HepG2 (cell line): Measurements from ENCODE around the gene EIF4E1B. TPM values are rescaled to one million over a fixed set of nuclear protein-coding genes. Genes with fewer than 3 reads are reported as not detected.

Experiments used
- GZF1 ChIP-seq: sonication (generic); formaldehyde crosslinking; IDR thresholded peaks from 2 replicates; pipeline ENCODE4 v1.5.1; 2020; ENCODE audit warnings: mild to moderate bottlenecking, missing genetic modification reagents
- JDP2 ChIP-seq: sonication (generic); formaldehyde crosslinking; IDR thresholded peaks from 2 replicates; pipeline ENCODE4 v1.8.1; 2022; ENCODE audit warnings: missing genetic modification reagents, borderline replicate concordance
- MIER3 ChIP-seq: IDR thresholded peaks from 2 replicates; pipeline ENCODE4 v1.6.1; 2016; ENCODE audit warnings: missing compliant biosample characterization, borderline replicate concordance
- RFX1 ChIP-seq: fragments of 450-650 bp; IDR thresholded peaks from 2 replicates; pipeline ENCODE4 v1.6.1; 2017
- STAT5B ChIP-seq: sonication (generic); formaldehyde crosslinking; IDR thresholded peaks from 2 replicates; pipeline ENCODE4 v1.4.0; 2020; ENCODE audit warnings: missing genetic modification reagents
- TARDBP ChIP-seq: sonication (generic); formaldehyde crosslinking; IDR thresholded peaks from 2 replicates; pipeline ENCODE4 v1.8.0; 2022; ENCODE audit warnings: mild to moderate bottlenecking, missing genetic modification reagents
- YY1 ChIP-seq: IDR thresholded peaks from 2 replicates; pipeline ENCODE4 v1.6.1; 2011; ENCODE audit warnings: low read length, low read depth, moderate library complexity, mild to moderate bottlenecking; ENCODE audit not compliant: insufficient read depth, insufficient replicate concordance
- ZFYVE20 ChIP-seq: sonication (generic); formaldehyde crosslinking; IDR thresholded peaks from 2 replicates; pipeline ENCODE4 v1.8.0; 2023; ENCODE audit warnings: low read depth, mild to moderate bottlenecking, moderate library complexity, missing genetic modification reagents, borderline replicate concordance
- ZKSCAN5 ChIP-seq: sonication (generic); formaldehyde crosslinking; IDR thresholded peaks from 2 replicates; pipeline ENCODE4 v1.5.1; 2020; ENCODE audit warnings: mild to moderate bottlenecking, missing genetic modification reagents
- ZNF101 ChIP-seq: sonication (generic); formaldehyde crosslinking; IDR thresholded peaks from 2 replicates; pipeline ENCODE4 v1.4.0; 2020; ENCODE audit warnings: mild to moderate bottlenecking, low read depth, missing genetic modification reagents, borderline replicate concordance
- ZNF24 ChIP-seq: fragments of 450-650 bp; IDR thresholded peaks from 2 replicates; pipeline ENCODE4 v1.6.1; 2017; ENCODE audit warnings: antibody characterized with exemption, mild to moderate bottlenecking
- ZNF496 ChIP-seq: sonication (generic); formaldehyde crosslinking; IDR thresholded peaks from 2 replicates; pipeline ENCODE4 v1.8.1; 2023; ENCODE audit warnings: mild to moderate bottlenecking, moderate library complexity, missing genetic modification reagents; ENCODE audit not compliant: insufficient replicate concordance
- ZNF557 ChIP-seq: sonication (generic); formaldehyde crosslinking; IDR thresholded peaks from 2 replicates; pipeline ENCODE4 v1.4.0; 2020; ENCODE audit warnings: missing genetic modification reagents
- ZNF720 ChIP-seq: sonication (generic); formaldehyde crosslinking; IDR thresholded peaks from 2 replicates; pipeline ENCODE4 v1.4.0; 2020; ENCODE audit warnings: missing genetic modification reagents
- ZNF850 ChIP-seq: sonication (generic); formaldehyde crosslinking; conservative IDR thresholded peaks from 2 replicates; pipeline ENCODE4 v1.9.0; 2021; ENCODE audit warnings: mild to moderate bottlenecking, missing genetic modification reagents
- polyA plus RNA-seq, 8 experiments: library from polyadenylated mRNA; depleted of rRNA in 3 of 8; stranded (reverse) in 7 of 8; unstranded in 1 of 8; fragments of >200 nt; fragmentation: Illumina TruSeq in 4 of 8; extraction: Trizol in 4 of 8; gene quantifications; 2 replicates each; pipeline versions ENCODE4 v1.2.1 to v1.2.3, GENCODE V29; 2011 to 2016; ENCODE audit warnings: low read depth in 4 of 8, missing spikeins in 1 of 8, mixed read lengths in 1 of 8; ENCODE audit not compliant: insufficient read depth in 1 of 8
- total RNA-seq, 5 experiments: library from RNA; depleted of rRNA; stranded (reverse); fragments of >200 nt; fragmentation: Illumina TruSeq; extraction: Trizol; gene quantifications; 2 replicates each; pipeline ENCODE4 v1.2.3, GENCODE V29; 2016; ENCODE audit warnings: low read depth in 1 of 5
- TF ChIP-seq, protein P1 (sequence below): sonication (generic); formaldehyde crosslinking; conservative IDR thresholded peaks from 2 replicates; pipeline ENCODE4 v1.8.1; 2023; ENCODE audit warnings: missing genetic modification reagents
- TF ChIP-seq, protein P2 (sequence below): sonication (generic); formaldehyde crosslinking; IDR thresholded peaks from 2 replicates; pipeline ENCODE4 v1.4.0; 2020; ENCODE audit warnings: mild to moderate bottlenecking, missing genetic modification reagents, borderline replicate concordance
- TF ChIP-seq, protein P3 (sequence below): sonication (generic); formaldehyde crosslinking; IDR thresholded peaks from 2 replicates; pipeline ENCODE4 v1.4.0; 2020; ENCODE audit warnings: missing genetic modification reagents
- TF ChIP-seq, protein P4 (sequence below): sonication (generic); formaldehyde crosslinking; IDR thresholded peaks from 2 replicates; pipeline ENCODE4 v1.4.0; 2020; ENCODE audit warnings: missing genetic modification reagents

EIF4E1B gene
- total and polyA plus RNA-seq, 2 of the 13 experiments (the other 11 are each of a cell fraction or from before 2014, with no cell fraction given), result not detected

DNA sequence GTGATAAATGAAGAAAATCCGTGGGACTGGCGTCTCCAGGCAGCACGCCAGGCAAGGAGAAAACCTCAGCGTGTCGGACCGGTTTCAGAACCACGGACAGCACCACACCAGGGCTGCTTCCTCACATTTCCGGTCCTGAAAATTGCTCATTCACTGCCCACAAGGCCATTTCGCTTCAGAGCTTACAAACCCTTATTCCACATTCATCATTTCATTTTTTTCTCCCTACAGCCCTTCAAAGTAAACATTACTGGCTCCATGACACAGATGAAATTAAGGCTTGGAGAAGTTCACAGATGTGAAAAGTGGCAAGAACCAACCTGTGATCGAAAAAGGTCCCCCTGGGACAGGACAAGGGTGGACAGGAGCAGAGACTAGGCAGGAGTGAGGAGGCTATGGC, 19.0 kb upstream of the EIF4E1B start (continued):
- TF ChIP-seq YY1 (no peak), RFX1 (no peak), JDP2 (CRISPR knock-in tag) (no peak; the same call in 1 of the 2 replicates), ZNF720 (no peak), MIER3 (CRISPR knock-in tag) (peak; percentile 78; the same call in 1 of the 2 replicates), TARDBP (CRISPR knock-in tag) (no peak), ZNF24 (no peak), ZNF850 (CRISPR knock-in tag) (no peak), ZNF557 (no peak), GZF1 (CRISPR knock-in tag) (no peak), ZNF496 (CRISPR knock-in tag) (no peak), ZNF101 (CRISPR knock-in tag) (no peak), STAT5B (0 out of 2 replicates have a peak, but pooled peaks have one; percentile 77), ZKSCAN5 (no peak), ZFYVE20 (CRISPR knock-in tag) (0 out of 2 replicates have a peak, but pooled peaks have one; percentile 35)
- TF ChIP-seq, protein P1, sequence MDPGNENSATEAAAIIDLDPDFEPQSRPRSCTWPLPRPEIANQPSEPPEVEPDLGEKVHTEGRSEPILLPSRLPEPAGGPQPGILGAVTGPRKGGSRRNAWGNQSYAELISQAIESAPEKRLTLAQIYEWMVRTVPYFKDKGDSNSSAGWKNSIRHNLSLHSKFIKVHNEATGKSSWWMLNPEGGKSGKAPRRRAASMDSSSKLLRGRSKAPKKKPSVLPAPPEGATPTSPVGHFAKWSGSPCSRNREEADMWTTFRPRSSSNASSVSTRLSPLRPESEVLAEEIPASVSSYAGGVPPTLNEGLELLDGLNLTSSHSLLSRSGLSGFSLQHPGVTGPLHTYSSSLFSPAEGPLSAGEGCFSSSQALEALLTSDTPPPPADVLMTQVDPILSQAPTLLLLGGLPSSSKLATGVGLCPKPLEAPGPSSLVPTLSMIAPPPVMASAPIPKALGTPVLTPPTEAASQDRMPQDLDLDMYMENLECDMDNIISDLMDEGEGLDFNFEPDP (CRISPR knock-in tag), result no peak
- TF ChIP-seq, protein P2, sequence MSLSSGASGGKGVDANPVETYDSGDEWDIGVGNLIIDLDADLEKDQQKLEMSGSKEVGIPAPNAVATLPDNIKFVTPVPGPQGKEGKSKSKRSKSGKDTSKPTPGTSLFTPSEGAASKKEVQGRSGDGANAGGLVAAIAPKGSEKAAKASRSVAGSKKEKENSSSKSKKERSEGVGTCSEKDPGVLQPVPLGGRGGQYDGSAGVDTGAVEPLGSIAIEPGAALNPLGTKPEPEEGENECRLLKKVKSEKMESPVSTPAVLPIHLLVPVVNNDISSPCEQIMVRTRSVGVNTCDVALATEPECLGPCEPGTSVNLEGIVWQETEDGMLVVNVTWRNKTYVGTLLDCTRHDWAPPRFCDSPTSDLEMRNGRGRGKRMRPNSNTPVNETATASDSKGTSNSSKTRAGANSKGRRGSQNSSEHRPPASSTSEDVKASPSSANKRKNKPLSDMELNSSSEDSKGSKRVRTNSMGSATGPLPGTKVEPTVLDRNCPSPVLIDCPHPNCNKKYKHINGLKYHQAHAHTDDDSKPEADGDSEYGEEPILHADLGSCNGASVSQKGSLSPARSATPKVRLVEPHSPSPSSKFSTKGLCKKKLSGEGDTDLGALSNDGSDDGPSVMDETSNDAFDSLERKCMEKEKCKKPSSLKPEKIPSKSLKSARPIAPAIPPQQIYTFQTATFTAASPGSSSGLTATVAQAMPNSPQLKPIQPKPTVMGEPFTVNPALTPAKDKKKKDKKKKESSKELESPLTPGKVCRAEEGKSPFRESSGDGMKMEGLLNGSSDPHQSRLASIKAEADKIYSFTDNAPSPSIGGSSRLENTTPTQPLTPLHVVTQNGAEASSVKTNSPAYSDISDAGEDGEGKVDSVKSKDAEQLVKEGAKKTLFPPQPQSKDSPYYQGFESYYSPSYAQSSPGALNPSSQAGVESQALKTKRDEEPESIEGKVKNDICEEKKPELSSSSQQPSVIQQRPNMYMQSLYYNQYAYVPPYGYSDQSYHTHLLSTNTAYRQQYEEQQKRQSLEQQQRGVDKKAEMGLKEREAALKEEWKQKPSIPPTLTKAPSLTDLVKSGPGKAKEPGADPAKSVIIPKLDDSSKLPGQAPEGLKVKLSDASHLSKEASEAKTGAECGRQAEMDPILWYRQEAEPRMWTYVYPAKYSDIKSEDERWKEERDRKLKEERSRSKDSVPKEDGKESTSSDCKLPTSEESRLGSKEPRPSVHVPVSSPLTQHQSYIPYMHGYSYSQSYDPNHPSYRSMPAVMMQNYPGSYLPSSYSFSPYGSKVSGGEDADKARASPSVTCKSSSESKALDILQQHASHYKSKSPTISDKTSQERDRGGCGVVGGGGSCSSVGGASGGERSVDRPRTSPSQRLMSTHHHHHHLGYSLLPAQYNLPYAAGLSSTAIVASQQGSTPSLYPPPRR, result no peak
- TF ChIP-seq, protein P3, sequence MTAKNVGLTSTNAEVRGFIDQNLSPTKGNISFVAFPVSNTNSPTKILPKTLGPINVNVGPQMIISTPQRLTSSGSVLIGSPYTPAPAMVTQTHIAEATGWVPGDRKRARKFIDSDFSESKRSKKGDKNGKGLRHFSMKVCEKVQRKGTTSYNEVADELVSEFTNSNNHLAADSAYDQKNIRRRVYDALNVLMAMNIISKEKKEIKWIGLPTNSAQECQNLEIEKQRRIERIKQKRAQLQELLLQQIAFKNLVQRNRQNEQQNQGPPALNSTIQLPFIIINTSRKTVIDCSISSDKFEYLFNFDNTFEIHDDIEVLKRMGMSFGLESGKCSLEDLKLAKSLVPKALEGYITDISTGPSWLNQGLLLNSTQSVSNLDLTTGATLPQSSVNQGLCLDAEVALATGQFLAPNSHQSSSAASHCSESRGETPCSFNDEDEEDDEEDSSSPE, result no peak
- TF ChIP-seq, protein P4, sequence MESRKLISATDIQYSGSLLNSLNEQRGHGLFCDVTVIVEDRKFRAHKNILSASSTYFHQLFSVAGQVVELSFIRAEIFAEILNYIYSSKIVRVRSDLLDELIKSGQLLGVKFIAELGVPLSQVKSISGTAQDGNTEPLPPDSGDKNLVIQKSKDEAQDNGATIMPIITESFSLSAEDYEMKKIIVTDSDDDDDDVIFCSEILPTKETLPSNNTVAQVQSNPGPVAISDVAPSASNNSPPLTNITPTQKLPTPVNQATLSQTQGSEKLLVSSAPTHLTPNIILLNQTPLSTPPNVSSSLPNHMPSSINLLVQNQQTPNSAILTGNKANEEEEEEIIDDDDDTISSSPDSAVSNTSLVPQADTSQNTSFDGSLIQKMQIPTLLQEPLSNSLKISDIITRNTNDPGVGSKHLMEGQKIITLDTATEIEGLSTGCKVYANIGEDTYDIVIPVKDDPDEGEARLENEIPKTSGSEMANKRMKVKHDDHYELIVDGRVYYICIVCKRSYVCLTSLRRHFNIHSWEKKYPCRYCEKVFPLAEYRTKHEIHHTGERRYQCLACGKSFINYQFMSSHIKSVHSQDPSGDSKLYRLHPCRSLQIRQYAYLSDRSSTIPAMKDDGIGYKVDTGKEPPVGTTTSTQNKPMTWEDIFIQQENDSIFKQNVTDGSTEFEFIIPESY, result no peak
